Measurements from ENCODE around the gene CLIC5.

The CLIC5 gene

GRCh38 chr6:46015119-46015968 lies at the start of gene CLIC5:
Gene CLIC5 (minus strand): TSS chr6:46015860. CDS start chr6:46015542, 318 bp downstream.
- no peak for DNase-seq

GRCh38 chr6:46062991-46063390 lies 47.3 kb upstream of the CLIC5 start:
- DNase-seq: no peak

GRCh38 chr6:46062312-46062711 lies 46.7 kb upstream of the CLIC5 start:
- no peak for DNase-seq

DNA sequence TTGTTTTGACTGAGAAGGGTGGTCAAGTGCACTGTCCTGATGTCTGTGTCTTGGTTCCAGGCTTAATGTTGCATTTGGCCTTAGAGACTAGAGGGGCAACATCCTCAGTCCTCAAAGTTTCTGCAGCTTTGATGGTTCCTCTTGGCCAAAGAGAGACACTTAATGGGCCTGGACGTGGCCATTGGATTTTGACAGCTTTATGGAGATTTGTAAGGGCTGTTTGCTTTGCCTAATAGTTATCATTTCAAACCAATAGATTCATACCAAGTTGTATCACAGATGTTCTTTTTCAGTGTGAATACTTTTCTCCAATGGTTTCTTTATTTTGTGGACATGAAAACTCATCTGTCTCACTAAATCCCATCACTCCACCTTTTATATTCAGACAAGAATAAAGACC lies 45.8 kb upstream of the CLIC5 start:
- no peak for DNase-seq

DNA sequence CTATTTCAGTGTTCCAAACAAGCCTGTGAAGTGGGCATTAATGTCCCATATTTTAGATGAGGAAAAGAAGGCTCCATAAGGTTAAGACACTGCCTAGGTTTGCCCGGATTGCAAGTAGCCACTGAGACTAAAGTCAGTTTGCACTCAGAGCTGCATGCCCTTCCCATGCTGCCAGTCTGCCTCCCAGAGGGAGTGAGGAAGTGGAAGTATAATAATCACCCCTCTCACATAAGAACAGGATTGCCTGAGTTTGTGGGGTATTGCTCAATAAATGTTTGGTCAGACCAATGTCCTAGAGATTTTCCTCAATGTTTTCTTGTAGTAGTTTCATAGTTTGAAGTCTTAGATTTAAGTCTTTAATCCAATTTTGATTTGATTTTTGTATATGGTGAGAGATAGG lies 43.9 kb upstream of the CLIC5 start:
- DNase-seq: no peak

DNA sequence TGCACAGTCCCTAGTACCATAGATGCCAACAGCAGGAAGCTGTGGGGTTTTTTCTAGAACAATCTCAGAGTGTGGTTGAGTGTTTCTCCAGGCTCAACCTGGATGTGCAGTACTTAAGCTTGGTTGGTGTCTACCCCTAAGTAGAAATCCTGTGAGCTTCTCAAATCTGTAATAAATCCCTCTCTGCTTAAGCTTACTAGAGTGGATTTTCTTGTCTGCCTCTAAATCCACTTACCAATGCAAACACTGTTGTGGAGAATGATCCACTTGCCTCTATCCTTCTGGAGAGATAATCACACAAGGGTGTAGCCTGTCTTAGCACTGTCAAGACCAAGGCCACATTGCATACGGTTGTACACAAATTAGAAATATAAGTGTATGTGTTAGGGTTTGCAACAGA lies 43.3 kb upstream of the CLIC5 start:
- DNase-seq: peak in 1 of 2 experiments; percentile 2

DNA sequence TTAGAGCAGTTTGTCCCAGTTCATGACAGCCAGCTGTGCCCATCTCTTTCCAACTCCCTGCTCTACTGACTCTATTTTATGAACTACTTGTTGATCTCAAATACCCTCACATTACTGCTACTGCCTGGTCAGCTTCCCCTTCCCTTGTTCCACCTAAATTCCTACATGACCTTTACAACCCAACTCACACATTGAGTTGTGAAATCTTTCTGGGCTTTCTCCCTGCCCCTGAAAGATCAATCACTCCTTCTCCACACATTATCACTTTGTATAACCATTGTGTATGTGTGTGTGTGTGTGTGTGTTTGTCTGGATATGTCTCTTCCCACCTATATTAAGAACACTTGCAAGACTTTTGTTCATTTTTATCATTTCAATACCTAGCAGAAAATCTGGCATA lies 42.1 kb upstream of the CLIC5 start:
- DNase-seq: no peak

DNA sequence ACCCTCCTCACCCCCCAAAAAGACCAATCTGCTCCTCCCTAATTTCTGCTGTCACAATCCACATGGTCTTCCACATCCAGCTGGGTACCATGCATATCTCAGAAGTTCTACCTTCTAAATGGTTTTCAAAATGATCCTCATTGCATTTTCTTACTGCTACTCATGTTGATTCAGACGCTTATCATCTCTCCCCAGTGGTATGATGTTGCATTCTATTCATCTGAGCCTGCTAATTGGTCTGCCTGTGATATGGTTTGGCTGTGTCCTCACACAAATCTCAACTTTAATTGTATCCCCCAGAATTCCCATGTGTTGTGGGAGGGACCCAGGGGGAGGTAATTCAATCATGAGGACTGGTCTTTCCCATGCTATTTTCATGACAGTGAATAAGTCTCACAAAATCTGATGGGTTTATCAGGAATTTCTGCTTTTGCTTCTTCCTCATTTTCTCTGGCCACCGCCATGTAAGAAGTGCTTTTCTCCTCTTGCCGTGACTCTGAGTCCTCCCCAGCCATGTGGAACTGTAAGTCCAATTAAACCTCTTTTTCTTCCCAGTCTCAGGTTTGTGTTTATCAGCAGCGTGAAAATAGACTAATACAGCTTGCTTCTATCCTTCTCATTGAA lies 41.4 kb upstream of the CLIC5 start:
- no peak for DNase-seq

- no peak for DNase-seq
Measured at GRCh38 chr6:46054516-46054915, 38.9 kb upstream of the CLIC5 start.

DNA sequence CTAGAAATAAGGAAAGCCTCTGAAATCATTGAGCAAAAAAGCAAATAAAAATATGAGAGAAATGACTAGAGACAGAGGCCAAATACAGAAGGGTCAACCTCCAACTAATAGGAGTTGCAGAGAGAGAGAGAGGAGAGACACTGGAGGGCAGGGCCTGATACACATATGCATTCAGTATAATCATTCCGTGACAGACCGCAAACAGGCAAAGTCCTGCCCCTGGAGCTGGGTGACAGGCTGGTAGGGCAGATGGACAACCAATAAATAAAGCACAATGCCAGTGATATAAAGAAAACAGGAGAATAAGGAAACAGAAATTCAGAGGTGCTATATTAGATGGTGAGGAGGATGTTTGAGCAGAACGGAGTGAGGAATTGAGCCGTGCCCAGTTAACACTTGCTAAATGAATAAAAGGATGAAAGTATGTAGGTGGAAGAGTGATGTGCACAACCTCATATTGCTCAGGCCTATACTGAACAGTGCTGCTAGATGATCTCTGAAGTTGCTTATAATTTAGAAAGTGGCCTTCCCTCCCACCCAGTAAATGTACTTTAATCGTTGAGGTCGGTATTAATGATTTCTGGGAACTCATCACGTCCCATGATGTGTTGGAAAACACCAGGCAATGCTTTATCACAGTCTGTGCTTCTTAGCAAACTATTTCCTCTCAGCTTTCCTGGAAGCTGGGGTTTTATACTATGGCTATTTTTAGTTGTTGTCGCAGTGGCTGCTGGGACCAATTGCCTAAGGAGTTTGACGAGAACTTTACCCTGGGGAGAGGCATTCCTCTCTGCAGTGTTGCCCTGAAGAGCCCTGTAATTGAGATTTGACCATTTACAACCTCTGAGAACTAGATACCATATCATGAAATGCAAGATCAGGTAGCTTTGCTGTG lies 37.6 kb upstream of the CLIC5 start:
- no peak for DNase-seq

- DNase-seq: no peak
Measured at GRCh38 chr6:46052479-46052878, 36.8 kb upstream of the CLIC5 start.

- DNase-seq: no peak
Measured at GRCh38 chr6:46051962-46052361, 36.3 kb upstream of the CLIC5 start.

DNA sequence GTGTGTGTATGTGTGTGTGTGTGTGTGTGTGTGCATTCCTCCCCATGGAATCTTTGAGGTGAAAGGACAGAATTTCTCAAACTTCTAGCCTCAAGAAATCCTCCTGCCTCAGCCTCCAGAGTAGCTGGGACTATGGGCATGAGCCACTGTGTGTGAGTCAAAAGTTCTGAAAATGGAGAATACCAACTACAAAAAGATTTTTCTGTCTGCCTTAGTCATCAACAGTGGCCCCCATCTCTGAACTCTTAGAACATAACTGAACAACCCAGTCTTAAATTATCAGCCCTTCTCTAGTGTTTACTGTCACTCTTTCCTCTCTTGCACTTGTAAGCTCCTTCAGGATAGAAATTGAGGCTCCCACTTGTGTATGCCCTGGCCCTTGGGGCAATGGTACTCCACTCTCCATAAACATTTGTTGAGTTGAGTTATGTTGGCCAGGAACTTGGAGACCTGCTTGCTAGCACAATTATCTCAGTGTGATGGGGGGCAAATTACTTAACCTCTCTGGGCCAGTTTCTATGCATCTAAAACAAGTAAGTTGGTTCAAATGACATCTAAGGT lies 35.3 kb upstream of the CLIC5 start:
- DNase-seq: no peak

DNA sequence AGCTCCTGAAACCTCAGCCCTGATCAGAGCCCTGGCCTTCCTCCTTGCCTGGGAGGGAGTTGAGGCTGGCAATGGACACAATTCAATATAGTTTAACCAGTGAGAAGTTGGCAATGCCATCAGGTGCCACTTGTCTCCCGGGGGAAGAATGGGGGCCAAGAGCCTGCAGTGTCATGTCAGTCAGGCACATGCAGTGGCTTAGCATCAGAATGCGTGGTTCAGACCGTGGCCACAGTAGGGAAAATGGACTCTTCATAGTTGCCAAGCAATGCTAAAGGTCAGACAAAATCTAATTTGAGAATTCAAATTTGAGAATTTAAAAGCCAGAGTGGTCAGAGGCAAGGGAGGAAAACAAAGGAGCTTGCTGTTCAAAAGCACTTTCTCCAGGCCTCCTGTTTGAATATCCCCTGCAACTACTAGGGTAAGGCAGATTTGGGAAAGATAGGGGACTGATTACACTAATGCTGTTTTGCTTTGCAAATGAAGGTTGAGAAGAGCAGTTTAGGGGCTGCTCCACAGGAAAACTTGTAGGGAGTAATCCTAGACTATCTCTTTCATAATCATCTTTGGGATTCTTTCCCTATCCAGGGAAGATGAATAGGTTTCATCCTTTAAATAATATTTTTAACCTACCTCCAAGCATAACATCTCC lies 33.1 kb upstream of the CLIC5 start:
- DNase-seq: no peak

DNA sequence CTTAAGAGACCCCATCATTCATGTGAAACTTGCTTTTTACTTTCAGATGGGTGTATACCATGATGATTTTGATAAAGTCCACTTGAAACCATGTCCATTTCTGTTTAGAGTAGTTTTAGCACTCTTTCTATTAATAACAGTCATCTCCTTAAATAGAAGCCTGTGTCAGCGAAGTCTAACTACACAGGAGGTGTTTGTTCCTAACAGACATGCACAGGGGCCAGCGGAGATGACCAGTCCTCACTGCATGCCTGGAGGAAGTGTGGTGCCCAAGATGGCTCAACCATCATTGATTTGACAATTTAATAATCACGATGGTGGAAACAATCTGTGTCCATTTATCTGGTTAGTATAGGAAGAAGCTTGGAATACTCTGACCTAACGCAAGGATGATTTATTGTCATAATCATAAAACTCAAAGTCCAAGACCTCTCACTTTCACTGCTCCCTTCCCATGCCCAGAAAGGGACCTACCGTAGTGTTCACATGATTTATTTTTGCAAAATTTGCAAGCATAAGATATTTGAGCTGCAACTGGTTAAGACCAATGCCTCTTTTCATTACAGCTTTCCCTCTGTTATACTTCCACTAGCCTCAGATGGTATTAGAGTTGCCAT lies 31.0 kb upstream of the CLIC5 start:
- no peak for DNase-seq

- peak; percentile 3 to 9 for DNase-seq
Measured at GRCh38 chr6:46044881-46045617, 29.4 kb upstream of the CLIC5 start.

- DNase-seq: peak; percentile 61 to 73
Measured at GRCh38 chr6:46042355-46042999, 26.8 kb upstream of the CLIC5 start.

DNA sequence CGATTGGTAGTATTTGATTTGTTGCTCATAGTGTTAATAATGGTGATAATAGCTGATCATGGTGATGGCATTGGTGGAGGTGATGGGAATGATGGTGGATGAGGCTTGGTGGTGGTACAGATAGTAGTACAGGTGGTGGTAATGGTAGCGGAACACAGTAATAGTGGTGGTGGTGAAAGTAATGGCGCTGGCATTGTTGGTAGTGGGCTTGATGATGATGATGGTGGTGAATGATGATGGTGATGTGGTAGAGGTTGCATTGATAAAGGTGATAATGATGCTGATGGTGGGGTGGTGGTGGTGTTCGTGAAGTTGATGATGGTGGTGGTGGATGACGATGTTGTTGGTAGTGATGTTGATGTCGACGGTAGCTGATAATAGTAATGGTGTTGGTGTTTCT lies 24.6 kb upstream of the CLIC5 start:
- DNase-seq: no peak

DNA sequence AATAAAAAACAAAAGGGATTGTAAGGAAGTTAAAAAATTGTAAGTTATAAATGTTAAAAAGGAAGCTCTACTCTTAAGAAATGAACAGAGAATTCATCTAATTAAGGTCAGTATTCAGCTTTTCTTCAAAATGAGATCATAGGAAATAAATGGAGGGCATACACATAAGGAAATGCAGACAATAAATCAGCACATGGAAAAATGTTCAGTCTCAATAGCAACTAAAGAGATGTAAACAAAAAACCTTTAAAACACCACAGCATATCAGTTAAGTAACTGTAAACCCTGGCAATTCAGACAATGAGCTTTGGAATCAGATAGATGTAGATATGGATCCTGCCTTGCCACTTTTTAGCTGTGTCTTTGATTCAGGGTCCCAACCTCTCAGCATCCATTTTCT lies 24.0 kb upstream of the CLIC5 start:
- DNase-seq: no peak

- DNase-seq: no peak
Measured at GRCh38 chr6:46036911-46037310, 21.3 kb upstream of the CLIC5 start.

DNA sequence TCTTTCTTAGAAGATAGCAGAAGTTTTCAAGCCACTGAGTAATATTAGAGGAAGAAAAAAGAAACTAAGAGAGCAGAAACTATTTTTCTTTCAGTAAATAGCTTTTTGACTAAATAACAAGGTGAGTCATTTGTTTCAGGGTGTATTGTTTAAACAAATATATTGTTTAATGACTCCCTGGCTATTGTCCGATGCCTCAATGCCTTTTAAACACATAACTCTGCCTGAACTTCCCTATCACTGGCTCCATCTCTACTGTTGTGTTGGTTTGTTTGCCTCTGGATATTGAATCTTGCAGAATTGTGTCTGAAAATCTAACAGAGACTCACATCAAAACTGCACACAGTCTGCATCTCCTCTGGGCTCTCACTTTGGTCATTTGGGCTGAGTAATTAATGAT lies 19.6 kb upstream of the CLIC5 start:
- no peak for DNase-seq

Data from AML-193 (cell line).